Measurements from ENCODE around the gene WASF2. TPM values are rescaled to one million over a fixed set of nuclear protein-coding genes. Genes with fewer than 3 reads are reported as not detected.

WASF2 gene
- total and polyA plus RNA-seq, 2 donors (not counting 1 experiment from before 2014, with no cell fraction given): 26.3 to 66.9 TPM

DNA sequence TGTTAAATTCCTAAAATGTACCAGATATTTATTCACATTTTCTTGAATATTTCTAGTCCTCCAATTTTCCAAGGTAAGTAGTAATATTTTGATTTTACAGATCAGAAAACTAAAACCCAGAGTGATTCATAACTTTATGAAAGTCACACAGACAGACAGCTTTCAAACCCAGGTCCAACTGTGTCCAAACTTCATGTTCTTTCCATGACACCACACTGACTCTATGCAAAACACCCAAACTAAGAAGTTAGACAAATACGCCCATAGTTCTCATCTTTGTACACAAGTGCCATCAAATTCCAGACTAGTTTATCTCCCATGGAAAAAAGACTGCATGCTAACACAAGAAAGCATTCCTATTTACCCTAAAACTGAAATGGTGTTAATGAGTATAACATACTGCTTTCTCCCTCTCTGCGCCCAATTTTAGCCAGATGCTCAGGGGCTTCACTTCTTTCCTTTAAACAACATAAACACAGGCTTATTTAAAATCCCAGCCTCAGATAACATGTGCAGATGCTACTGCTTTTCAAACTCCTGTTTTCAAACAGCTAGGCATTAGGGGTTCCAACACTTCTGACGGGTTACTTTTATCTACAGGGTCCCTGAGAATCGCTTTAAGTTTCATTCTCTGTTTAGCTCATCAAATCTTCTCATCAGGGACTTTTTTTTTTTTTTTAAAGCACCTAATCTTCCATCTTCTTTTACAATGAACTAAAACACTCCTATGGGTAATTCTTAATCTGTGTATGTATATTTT is 44.6 kb downstream of the WASF2 start:
- TF ChIP-seq EZH2 (IDR thresholded peaks at IDR 0.05; ENCODE audit: low read length, missing control alignments): no peak
- TF ChIP-seq, protein P1, sequence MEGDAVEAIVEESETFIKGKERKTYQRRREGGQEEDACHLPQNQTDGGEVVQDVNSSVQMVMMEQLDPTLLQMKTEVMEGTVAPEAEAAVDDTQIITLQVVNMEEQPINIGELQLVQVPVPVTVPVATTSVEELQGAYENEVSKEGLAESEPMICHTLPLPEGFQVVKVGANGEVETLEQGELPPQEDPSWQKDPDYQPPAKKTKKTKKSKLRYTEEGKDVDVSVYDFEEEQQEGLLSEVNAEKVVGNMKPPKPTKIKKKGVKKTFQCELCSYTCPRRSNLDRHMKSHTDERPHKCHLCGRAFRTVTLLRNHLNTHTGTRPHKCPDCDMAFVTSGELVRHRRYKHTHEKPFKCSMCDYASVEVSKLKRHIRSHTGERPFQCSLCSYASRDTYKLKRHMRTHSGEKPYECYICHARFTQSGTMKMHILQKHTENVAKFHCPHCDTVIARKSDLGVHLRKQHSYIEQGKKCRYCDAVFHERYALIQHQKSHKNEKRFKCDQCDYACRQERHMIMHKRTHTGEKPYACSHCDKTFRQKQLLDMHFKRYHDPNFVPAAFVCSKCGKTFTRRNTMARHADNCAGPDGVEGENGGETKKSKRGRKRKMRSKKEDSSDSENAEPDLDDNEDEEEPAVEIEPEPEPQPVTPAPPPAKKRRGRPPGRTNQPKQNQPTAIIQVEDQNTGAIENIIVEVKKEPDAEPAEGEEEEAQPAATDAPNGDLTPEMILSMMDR (conservative IDR thresholded peaks at IDR 0.05 in 1 of 2, IDR thresholded peaks at IDR 0.05 in 1 of 2; ENCODE audit: low read depth in 1 of 2, low read length in 2 of 2): no peak
- no peaks in the 10 kb centered on the region for H3K9me3 ChIP-seq (ENCODE audit: control insufficient read depth, insufficient read depth, low read depth, low read length)
- no peak overlapping the region for H3K4me2 ChIP-seq (ENCODE audit: extremely low read depth, insufficient read depth, low read length)
- no peaks in the 10 kb centered on the region for H3K4me1 ChIP-seq (ENCODE audit: control insufficient read depth, extremely low read depth, insufficient read depth, low read length)
- DNase-seq (ENCODE audit: low read depth in 2 of 2): no peak
- no peaks in the 10 kb centered on the region for H4K20me1 ChIP-seq (ENCODE audit: control insufficient read depth, extremely low read depth, insufficient read depth, low read length)
- no peaks in the 10 kb centered on the region for H3K36me3 ChIP-seq (ENCODE audit: control insufficient read depth, insufficient read depth, low read length)
- H3K9ac ChIP-seq (ENCODE audit: insufficient read depth, low read length): no peak overlapping the region
- H3K79me2 ChIP-seq (ENCODE audit: control insufficient read depth, insufficient read depth, low read length): peaks cover 40% of the 10 kb centered on the region
- no peak overlapping the region for H3K27ac ChIP-seq (ENCODE audit: insufficient read depth, low read length)
- H2AFZ ChIP-seq (ENCODE audit: low read length): no peak overlapping the region
- H3K4me3 ChIP-seq (replicated peaks in 1 of 4; ENCODE audit: control extremely low read depth in 1 of 4, insufficient read depth in 1 of 4, low read depth in 3 of 4, low read length in 4 of 4): no peak overlapping the region
- no peaks in the 10 kb centered on the region for H3K27me3 ChIP-seq (ENCODE audit: control insufficient read depth, insufficient read depth, low read length)

DNA sequence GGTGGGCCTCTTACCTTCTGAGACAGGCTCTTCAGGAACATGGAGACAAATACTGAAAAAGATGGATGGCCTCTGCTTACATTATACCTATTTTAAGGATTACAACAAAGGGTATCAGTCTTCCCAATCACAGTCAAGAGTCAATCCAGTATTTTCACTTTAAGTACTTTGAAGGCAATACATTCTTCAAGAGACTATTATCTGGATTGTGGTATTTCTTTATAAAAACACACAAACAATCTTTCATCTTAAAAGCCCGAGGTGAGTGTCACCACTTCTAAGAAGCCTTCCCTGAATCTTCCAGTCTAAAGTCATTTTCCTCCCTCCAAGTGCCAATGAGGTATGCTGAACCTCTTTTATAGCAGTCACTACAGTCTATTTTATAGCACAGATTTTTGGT is 45.3 kb downstream of the WASF2 start:
- Histone ChIP-seq H2AFZ (ENCODE audit: low read length) (no peak overlapping the region), H3K4me2 (ENCODE audit: extremely low read depth, insufficient read depth, low read length) (no peak overlapping the region), H3K27me3 (ENCODE audit: control insufficient read depth, insufficient read depth, low read length) (no peaks in the 10 kb centered on the region), H3K4me3 (replicated peaks in 1 of 4; ENCODE audit: control extremely low read depth in 1 of 4, insufficient read depth in 1 of 4, low read depth in 3 of 4, low read length in 4 of 4) (no peak overlapping the region), H3K79me2 (ENCODE audit: control insufficient read depth, insufficient read depth, low read length) (peaks cover 47% of the 10 kb centered on the region), H3K36me3 (ENCODE audit: control insufficient read depth, insufficient read depth, low read length) (no peaks in the 10 kb centered on the region), H4K20me1 (ENCODE audit: control insufficient read depth, extremely low read depth, insufficient read depth, low read length) (no peaks in the 10 kb centered on the region), H3K9me3 (ENCODE audit: control insufficient read depth, insufficient read depth, low read depth, low read length) (no peaks in the 10 kb centered on the region), H3K4me1 (ENCODE audit: control insufficient read depth, extremely low read depth, insufficient read depth, low read length) (no peaks in the 10 kb centered on the region), H3K9ac (ENCODE audit: insufficient read depth, low read length) (no peak overlapping the region), H3K27ac (ENCODE audit: insufficient read depth, low read length) (no peak overlapping the region)
- DNase-seq (ENCODE audit: low read depth in 2 of 2): peak in 1 of 2 donors; percentile 14
- no peak for TF ChIP-seq EZH2 (IDR thresholded peaks at IDR 0.05; ENCODE audit: low read length, missing control alignments)
- TF ChIP-seq, protein P1 (conservative IDR thresholded peaks at IDR 0.05 in 1 of 2, IDR thresholded peaks at IDR 0.05 in 1 of 2; ENCODE audit: low read depth in 1 of 2, low read length in 2 of 2): no peak

DNA sequence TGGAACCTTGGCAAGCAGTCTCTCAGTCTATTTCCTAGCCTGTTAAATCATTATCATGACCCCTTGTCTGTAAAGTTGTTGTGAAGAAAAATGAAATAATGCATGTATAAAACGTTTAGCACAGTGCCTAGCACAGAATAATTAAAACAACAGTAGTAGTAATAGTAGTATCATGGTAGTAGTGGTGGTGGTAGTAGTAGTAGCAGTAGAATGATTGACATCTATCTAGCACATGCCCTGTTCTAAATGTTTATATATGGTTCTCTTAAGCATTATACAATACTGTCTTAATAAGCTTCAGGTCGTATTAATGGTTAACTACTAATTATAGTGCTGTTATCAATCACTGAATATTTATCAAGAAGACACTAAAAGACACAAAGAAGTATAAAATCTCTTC is 50.8 kb downstream of the WASF2 start:
- Histone ChIP-seq H3K27me3 (ENCODE audit: control insufficient read depth, insufficient read depth, low read length) (no peaks in the 10 kb centered on the region), H3K36me3 (ENCODE audit: control insufficient read depth, insufficient read depth, low read length) (no peaks in the 10 kb centered on the region), H3K4me1 (ENCODE audit: control insufficient read depth, extremely low read depth, insufficient read depth, low read length) (peaks cover 8% of the 10 kb centered on the region), H3K4me2 (ENCODE audit: extremely low read depth, insufficient read depth, low read length) (no peak overlapping the region), H3K27ac (ENCODE audit: insufficient read depth, low read length) (no peak overlapping the region), H3K4me3 (replicated peaks in 1 of 4; ENCODE audit: control extremely low read depth in 1 of 4, insufficient read depth in 1 of 4, low read depth in 3 of 4, low read length in 4 of 4) (no peak overlapping the region), H2AFZ (ENCODE audit: low read length) (no peak overlapping the region), H4K20me1 (ENCODE audit: control insufficient read depth, extremely low read depth, insufficient read depth, low read length) (no peaks in the 10 kb centered on the region), H3K9ac (ENCODE audit: insufficient read depth, low read length) (no peak overlapping the region), H3K79me2 (ENCODE audit: control insufficient read depth, insufficient read depth, low read length) (peaks cover 68% of the 10 kb centered on the region), H3K9me3 (ENCODE audit: control insufficient read depth, insufficient read depth, low read depth, low read length) (no peaks in the 10 kb centered on the region)
- no peak for TF ChIP-seq EZH2 (IDR thresholded peaks at IDR 0.05; ENCODE audit: low read length, missing control alignments)
- TF ChIP-seq, protein P1 (conservative IDR thresholded peaks at IDR 0.05 in 1 of 2, IDR thresholded peaks at IDR 0.05 in 1 of 2; ENCODE audit: low read depth in 1 of 2, low read length in 2 of 2): no peak
- no peak for DNase-seq (ENCODE audit: low read depth in 2 of 2)
